Esophagus muscularis mucosa (tissue), 4 donors: ENCODE results near the gene UGT3A1. TPM values are rescaled to one million over a fixed set of nuclear protein-coding genes. Genes with fewer than 3 reads are reported as not detected.

ENCODE experiments used
- DNase-seq: peaks from one replicate; pipeline ENCODE4 v3.0.0-alpha.2; 2017; ENCODE audit errors: extremely low spot score
- H3K27ac ChIP-seq, 4 donors: fragments of 200-600 bp; sonication (generic); replicated peaks in 1 of 4; 1 replicate in 3 of 4; 2 replicates in 1 of 4; pipeline ENCODE4 v1.5.1; 2016 to 2019; ENCODE audit warnings: mild to moderate bottlenecking in 1 of 4
- H3K27me3 ChIP-seq, 4 donors: fragments of 200-600 bp; sonication (generic); one replicate each; pipeline versions ENCODE4 v1.5.1 to v1.6.0; 2016 to 2019
- H3K36me3 ChIP-seq, 4 donors: fragments of 200-600 bp; sonication (generic); one replicate each; pipeline ENCODE4 v1.5.1; 2016 to 2019
- H3K4me1 ChIP-seq, 4 donors: fragments of 200-600 bp; sonication (generic); one replicate each; pipeline ENCODE4 v1.5.1; 2016 to 2019
- H3K4me3 ChIP-seq, 4 donors: fragments of 200-600 bp; sonication (generic); 1 replicate in 2 of 4; 2 replicates in 2 of 4; pipeline ENCODE4 v1.5.1; 2016 to 2019; ENCODE audit warnings: mild to moderate bottlenecking in 4 of 4, moderate library complexity in 1 of 4
- H3K9me3 ChIP-seq, 4 donors: fragments of 200-600 bp; sonication (generic); 1 replicate in 3 of 4; 2 replicates in 1 of 4; pipeline ENCODE4 v1.5.1; 2016 to 2019
- EP300 ChIP-seq: sonication (generic); formaldehyde crosslinking; IDR thresholded peaks from one replicate; pipeline ENCODE4 v1.6.1; 2017; ENCODE audit warnings: antibody characterized with exemption
- POLR2A ChIP-seq: fragments of 450-650 bp; IDR thresholded peaks from one replicate; pipeline ENCODE4 v1.6.1; 2017; ENCODE audit warnings: antibody characterized with exemption, moderate library complexity, mild to moderate bottlenecking, low read depth
- POLR2AphosphoS5 ChIP-seq, 2 donors: sonication (generic); formaldehyde crosslinking; IDR thresholded peaks; one replicate each; pipeline ENCODE4 v1.6.1; 2017; ENCODE audit warnings: antibody characterized with exemption in 2 of 2
- WGBS: methylation state at CpG from one replicate; pipeline ENCODE4 v1.1.5; 2018; 5-methylcytosine and 5-hydroxymethylcytosine counted together
- intact Hi-C: fragments of 100-400 bp; cut with DNase I; formaldehyde crosslinking; loops from one replicate; pipeline ENCODE4 v1.15.1; 2023
- total RNA-seq, 4 donors: library from RNA; depleted of rRNA; stranded (reverse); fragments of >200 nt; gene quantifications; one replicate each; pipeline versions ENCODE4 v1.1.0 to v1.2.1, GENCODE V29; 2016
- TF ChIP-seq, protein P1 (sequence below), 3 experiments: fragments of 200-600 bp in 2 of 3; fragments of 450-650 bp in 1 of 3; sonication (generic) in 2 of 3; IDR thresholded peaks; one replicate each; pipeline ENCODE4 v1.5.1; 2017 to 2019; ENCODE audit warnings: antibody characterized with exemption in 3 of 3, mild to moderate bottlenecking in 2 of 3, moderate library complexity in 1 of 3

Gene UGT3A1
- total RNA-seq, 4 donors from 2014 or later: not detected

DNA sequence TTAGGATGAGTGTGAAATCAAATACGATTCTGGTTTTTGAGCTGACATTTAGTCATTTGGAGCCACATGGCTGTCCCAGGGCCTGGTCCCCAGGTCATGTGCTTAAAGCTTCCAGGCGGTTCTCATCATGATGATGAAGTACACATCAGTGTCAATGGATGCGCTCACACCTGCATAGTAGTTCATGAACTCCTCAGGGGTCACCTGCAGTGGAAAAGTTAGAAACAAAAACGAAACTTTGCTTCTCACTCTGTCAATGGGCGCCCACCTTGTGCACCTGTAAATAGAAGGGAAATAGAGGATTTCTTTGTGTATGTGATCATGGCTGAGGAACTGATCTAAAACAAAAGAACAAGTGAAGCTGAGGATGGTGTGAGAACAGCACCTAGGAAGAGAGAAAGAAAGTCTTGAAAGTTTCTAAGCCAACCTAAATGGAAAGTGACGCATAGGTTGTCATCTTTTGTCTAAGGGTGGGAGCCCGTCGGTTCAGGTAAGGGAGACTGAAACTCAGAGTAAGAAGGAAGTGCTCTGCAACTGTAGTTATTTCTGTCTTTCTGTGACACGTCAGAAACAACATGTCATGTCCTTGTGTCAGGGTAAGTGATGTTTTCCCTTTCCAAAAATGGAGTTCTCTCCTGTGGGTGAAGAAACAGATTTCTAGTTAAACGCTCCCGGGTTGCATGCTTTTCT lies 86.6 kb downstream of the UGT3A1 start:
- Histone ChIP-seq H3K36me3 (no peaks in the 10 kb centered on the region), H3K27me3 (no peaks in the 10 kb centered on the region), H3K4me1 (no peaks in the 10 kb centered on the region), H3K9me3 (no peaks in the 10 kb centered on the region), H3K4me3 (no peak overlapping the region), H3K27ac (no peak overlapping the region)
- no peak for TF ChIP-seq POLR2AphosphoS5 (IDR thresholded peaks at IDR 0.05)
- no peak for TF ChIP-seq POLR2A
- TF ChIP-seq, protein P1, sequence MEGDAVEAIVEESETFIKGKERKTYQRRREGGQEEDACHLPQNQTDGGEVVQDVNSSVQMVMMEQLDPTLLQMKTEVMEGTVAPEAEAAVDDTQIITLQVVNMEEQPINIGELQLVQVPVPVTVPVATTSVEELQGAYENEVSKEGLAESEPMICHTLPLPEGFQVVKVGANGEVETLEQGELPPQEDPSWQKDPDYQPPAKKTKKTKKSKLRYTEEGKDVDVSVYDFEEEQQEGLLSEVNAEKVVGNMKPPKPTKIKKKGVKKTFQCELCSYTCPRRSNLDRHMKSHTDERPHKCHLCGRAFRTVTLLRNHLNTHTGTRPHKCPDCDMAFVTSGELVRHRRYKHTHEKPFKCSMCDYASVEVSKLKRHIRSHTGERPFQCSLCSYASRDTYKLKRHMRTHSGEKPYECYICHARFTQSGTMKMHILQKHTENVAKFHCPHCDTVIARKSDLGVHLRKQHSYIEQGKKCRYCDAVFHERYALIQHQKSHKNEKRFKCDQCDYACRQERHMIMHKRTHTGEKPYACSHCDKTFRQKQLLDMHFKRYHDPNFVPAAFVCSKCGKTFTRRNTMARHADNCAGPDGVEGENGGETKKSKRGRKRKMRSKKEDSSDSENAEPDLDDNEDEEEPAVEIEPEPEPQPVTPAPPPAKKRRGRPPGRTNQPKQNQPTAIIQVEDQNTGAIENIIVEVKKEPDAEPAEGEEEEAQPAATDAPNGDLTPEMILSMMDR (IDR thresholded peaks at IDR 0.05): no peak
- TF ChIP-seq EP300: no peak
- intact Hi-C loops: no loop called here
- no peak for DNase-seq
- 83% methylated on average over 11 of the region's 11 CpGs for WGBS

DNA sequence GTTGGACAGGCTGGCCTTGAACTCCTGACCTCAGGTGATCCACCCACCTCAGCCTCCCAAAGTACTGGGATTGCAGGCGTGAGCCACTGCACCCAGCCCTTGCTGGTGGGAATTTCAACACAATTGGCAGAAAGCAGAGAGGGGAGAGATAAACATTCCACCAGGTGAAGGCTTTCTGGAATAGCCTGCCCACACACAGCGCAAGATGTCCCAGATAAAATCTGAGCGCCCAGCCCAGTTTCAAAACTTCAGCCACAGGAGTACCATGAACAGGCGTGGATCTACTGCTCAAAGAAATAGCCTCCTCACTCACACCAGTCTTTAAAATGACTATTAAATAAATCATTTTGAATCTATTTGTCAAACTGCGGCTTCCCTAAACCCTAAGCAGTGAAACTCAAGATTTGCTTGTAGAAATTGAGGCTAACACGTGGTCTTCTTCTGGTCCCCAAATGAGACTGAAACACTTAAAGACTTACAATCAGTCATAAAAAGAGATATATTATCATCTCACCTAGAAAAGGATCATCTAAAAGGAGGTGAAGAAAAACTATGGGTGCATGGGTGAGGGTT lies 87.5 kb downstream of the UGT3A1 start:
- Histone ChIP-seq H3K27me3 (no peaks in the 10 kb centered on the region), H3K36me3 (no peaks in the 10 kb centered on the region), H3K4me3 (no peak overlapping the region), H3K4me1 (no peaks in the 10 kb centered on the region), H3K9me3 (no peaks in the 10 kb centered on the region), H3K27ac (no peak overlapping the region)
- intact Hi-C loops: no loop called here
- TF ChIP-seq POLR2A: no peak
- TF ChIP-seq, protein P1 (IDR thresholded peaks at IDR 0.05): no peak
- no peak for DNase-seq
- WGBS: 92% methylated on average over 6 of the region's 6 CpGs

DNA sequence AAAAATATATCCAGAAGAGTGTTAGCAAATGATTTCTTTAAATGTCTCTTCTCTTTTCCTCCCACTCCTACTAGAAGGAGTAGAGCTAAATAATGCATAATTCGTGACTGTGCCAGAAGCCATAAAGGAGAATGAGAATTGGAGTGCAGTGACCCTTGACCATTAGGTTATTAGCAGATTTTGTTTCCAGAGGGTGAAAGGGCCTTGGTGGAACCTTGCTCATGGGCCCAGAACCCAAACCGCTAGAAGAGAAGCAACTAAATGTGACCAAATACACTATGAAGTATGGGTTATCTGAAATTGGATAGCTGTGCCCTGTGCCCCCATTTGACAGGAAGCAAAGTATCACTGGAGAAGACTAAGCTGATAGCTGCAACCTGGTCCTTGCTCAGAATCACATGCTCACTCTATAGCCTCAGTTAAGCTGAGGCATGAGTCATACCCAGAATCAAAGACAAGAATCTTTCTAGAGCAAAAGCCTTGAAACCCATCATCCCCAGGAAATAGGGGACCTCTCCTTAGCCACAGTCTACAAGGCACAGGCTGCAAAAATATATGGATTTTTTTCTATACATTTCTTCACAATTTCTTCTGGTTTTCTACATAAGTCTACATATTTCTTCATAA lies 89.0 kb downstream of the UGT3A1 start:
- Histone ChIP-seq H3K9me3 (no peaks in the 10 kb centered on the region), H3K27ac (no peak overlapping the region), H3K4me1 (no peaks in the 10 kb centered on the region), H3K4me3 (no peak overlapping the region), H3K27me3 (no peaks in the 10 kb centered on the region), H3K36me3 (no peaks in the 10 kb centered on the region)
- TF ChIP-seq POLR2AphosphoS5 (IDR thresholded peaks at IDR 0.05) (no peak), POLR2A (no peak), EP300 (no peak)
- TF ChIP-seq, protein P1 (IDR thresholded peaks at IDR 0.05): no peak
- no peak for DNase-seq
- WGBS: 74% methylated on average over 2 of the region's 2 CpGs
- intact Hi-C loops: no loop called here

Other genes with a start within 250 kb of the UGT3A1 start
- gene IL7R, start 134.5 kb downstream of the UGT3A1 start, total RNA-seq: 10 to 100 TPM in 1 of 4 donors, 1 to 10 TPM in 3; 2.8 to 10.6 (median 4.1) TPM
- not detected for gene CAPSL, start 52.8 kb downstream of the UGT3A1 start, total RNA-seq
- not detected for gene UGT3A2, start 75.5 kb upstream of the UGT3A1 start, total RNA-seq
- 10 to 100 TPM; 10.4 to 12.5 (median 11.2) TPM for gene LMBRD2, start 160.5 kb upstream of the UGT3A1 start, total RNA-seq
- gene SKP2, start 160.7 kb upstream of the UGT3A1 start, total RNA-seq: 10 to 100 TPM in 1 of 4 donors, 1 to 10 TPM in 3; 5.6 to 12.1 (median 9.2) TPM